IPS-18c (cell line): Measurements from ENCODE around the gene THAP10.
"Not testable (repeated sequence)": the region's sequence is repeated elsewhere in the genome, so short reads cannot be mapped to it uniquely, and the experiment has no call there.

Experiments used
- H3K4me3 ChIP-seq: 2 replicates; pipeline ENCODE4 v1.7.0; 2013; ENCODE audit warnings: low read depth, mild to moderate bottlenecking, low read length, moderate library complexity; ENCODE audit not compliant: insufficient read depth
- H3K9me3 ChIP-seq: one replicate; pipeline ENCODE4 v1.6.1; 2013; ENCODE audit warnings: mild to moderate bottlenecking, low read length, moderate library complexity; ENCODE audit not compliant: control insufficient read depth, insufficient read depth

The THAP10 gene

DNA sequence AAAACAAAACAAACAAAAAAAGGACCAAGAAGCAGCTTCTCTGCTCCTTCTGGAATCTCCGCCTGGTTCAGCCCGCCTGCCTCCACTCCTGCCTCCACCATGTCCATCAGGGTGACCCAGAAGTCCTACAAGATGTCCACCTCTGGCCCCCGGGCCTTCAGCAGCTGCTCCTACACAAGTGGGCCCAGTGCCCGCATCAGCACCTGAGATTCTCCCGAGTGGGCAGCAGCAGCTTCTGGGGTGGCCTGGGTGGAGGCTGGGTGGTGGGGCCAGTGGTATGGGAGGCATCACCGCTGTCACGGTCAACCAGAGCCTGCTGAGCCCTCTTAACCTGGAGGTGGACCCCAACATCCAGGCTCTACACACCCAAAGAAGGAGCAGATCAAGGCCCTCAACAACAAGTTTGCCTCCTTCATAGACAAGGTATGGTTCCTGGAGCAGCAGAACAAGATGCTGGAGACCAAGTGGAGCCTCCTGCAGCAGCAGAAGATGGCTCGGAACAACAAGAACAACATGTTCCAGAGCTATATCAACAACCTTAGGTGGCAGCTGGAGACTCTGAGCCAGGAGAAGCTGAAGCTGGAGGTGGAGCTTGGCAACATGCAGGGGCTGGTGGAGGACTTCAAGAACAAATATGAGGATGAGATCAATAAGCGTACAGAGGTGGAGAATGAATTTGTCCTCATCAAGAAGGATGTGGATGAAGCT is 33.5 kb downstream of the THAP10 start:
- H3K9me3 ChIP-seq, H3K4me3 ChIP-seq: not testable (repeated sequence)

DNA sequence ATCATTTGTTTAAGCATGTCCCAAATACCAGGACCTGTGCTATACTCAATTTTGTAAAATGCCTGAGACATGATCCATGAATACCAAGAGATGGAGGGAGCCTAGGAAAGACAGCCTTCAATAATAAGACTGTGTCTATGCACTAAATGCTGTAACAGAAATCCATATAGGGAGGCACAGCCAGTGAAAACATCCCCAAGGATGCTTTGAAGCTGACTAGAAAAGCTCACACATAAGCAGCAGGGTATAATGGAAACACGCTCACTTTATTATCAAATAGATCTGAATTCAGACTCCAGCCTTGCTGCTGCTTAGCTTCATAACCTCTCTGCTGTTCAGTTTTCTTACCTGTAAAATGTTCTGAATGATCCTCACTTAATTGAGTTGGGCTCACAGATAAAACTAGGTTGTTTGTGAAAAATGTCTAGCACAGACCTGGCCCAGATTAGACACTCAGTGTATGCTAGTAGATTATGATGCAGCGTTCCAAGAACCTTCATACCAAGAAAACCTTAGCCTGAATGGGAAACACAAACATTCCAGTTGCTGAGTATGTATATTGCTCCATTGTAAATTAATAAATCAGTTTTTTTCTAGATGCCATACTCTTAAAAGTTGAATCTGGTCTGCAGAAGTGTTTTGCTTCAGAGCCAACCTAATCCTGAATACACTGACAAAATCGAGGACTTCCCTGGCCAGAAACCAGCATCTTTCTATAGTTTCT is 34.5 kb downstream of the THAP10 start:
- peaks cover 4% of the 10 kb centered on the region for H3K9me3 ChIP-seq
- H3K4me3 ChIP-seq = no peak overlapping the region

DNA sequence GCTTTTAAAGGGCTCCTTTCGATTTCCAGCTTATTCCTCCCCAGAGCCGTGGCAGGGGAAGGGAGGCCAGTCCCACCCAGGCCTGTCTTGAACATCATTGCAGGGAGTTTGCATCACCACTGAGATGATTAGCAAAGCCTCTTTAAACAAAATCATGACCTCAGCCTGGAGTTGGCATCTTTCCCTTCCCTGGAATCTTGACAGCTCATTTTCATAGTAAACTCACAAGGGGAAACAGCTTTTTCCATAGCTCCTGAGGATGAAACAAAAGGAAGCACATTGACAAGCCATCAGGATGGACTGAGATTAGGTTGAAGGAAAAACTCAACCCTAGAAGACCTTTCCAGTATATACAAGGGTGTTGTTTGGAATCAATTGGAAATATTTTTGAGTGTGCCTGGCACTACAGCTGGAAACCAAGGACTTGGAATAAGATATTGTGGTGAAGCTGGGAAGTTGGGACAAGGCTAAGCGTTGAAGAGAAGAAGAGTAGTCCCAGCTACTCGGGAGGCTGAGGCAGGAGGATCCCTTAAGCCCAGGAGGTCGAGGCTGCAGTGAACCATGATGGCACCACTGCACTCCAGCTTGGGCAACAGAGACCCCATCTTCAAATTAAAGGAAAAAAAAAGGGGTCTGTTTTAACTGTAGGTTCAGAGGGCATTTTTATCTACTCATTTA is 35.2 kb downstream of the THAP10 start:
- Histone ChIP-seq H3K9me3 (peaks cover 4% of the 10 kb centered on the region), H3K4me3 (no peak overlapping the region)

DNA sequence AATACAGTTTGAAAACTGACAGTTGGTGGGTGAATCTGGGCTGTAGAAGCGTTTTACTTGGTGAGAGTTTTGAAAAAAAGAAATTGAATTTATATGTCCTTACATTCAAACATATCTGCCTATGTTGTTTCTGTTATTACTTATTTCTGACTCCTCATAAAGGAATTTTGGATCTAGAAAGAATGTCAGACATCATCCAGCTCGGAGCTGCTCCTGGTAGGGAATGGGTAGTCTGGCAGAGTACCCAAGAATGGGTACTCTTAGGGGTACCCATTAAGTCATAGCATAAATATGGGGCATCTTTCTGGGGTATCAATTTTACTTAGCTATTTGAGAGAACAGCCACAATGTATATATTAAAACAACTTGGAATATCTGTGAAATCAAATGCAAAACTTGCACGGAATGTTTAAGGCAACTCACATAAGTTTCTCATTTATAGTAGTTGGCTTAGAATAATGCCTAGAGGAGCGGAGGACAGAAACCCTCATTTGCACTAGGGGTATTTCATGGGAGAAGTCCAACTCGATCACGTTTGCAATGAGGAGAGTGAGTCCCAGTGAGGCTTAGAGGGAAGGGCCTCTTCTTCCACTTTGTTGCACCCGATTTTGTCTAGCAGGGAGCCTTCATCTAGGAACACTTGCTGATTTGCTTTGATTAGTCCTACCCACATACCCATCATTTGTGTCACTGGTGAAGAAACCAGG is 35.9 kb downstream of the THAP10 start:
- Histone ChIP-seq H3K4me3 (no peak overlapping the region), H3K9me3 (peaks cover 4% of the 10 kb centered on the region)

DNA sequence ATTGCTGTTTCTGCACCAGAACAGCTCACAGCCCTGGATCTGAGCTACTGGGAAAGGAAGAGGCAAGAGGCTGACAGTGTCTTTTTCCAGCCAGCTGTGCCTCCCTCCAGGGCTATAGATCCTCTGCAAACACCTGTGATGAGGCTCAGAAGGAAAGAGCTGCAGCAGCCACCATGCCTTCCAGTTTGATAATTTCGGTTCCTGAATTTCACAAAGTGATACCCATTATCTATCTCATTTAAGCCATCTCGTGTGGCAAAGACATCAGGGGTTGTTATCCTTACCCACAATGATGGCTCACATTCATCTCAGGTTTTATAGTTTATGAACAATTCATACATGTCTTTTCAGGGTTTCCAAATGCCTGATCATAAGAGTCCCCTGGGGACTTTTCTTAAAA is 36.5 kb downstream of the THAP10 start:
- Histone ChIP-seq H3K9me3 (peaks cover 4% of the 10 kb centered on the region), H3K4me3 (no peak overlapping the region)

DNA sequence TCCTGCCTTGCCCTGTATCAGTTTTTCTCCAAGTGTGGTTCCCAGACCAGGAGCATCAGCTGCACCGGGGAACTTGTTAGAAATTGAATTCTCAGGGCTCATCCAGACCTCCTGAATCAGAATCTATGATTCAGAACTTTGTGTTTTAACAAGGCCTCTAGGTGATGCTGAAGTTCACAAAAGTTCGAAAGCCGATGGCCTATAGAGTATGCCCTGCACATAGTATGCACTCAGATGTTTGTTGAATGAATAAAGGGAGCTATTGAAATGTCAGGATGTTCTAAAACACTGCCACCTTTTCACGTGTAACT is 37.6 kb downstream of the THAP10 start:
- peak overlapping the region; percentile 84; the same call in 1 of the 2 replicates for H3K4me3 ChIP-seq
- peaks cover 4% of the 10 kb centered on the region for H3K9me3 ChIP-seq

DNA sequence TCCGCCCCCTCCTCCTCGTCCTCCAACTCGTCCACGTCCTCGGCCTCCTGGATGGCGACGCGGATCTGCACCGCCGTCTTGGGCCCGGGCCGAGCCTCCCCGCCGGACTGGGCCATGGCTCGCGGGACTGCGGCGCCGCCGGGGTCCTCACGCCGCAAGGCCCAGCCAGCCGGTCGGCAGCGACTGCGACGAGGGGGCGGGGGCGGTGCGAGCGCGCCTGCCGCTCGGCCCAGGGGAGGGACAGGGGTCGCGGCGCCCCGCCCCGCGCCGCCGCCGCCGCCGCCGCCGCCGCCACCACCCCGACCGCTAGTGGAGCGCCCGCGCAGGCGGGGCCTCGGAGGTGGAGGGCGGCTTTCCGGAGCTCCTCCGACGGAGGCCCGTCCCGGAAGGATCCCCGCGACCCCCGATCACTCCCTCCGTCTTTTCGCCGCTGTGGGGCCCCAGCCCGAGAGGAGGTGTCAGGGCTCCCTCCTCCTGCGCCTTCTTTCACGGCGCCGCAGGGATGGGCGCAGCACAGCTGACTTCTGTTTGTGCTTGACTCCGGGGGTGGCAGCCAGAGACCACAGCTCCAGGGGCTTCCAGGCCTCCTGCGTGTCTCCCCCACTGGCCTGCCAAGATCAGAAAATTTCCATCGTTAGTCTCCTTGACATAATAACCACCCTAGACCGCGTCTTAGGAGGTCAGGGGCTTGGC is 38.1 kb downstream of the THAP10 start, which contains the start of gene LARP6:
Gene LARP6 (minus strand): TSS at position 185 of the 693 bp plus-strand sequence. CDS start 69 bp downstream, at position 116.
- peak within 1 kb of the TSS; percentile 84 for H3K4me3 ChIP-seq
- peaks cover 4% of the 10 kb centered on the region for H3K9me3 ChIP-seq

DNA sequence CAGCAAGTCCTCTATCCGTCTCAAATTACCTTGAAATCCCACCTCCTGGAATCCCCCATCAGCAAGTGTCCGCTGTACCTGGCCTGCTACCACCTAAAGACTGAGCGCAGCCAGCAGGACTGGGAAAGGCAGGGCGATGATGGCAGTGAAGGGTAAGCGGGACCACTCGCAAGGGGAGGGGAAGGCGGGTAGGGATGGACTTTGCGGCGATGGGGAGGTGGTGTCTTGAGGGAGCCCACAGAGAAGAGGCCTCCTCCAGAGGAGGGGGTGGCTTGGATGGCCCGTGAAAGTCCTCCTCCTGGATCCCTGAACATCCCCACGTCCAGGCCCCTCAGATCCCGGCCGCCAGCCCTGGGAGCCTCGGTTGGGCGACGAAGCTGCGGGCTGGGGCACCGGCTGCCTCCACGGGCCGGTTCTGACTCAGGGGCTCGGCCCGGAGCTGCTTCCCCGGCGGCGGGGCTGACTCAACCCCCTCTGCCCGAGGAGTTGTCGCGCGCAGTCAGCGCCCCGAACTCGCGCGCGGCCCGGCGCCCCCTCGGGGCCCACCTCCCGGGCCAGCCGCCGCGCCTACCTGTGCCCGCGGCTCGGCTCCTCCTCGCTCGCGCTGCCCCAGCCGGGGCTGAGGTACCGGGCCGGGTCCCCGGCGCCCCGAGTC is 38.8 kb downstream of the THAP10 start:
- Histone ChIP-seq H3K4me3 (peak overlapping the region; percentile 84), H3K9me3 (peaks cover 4% of the 10 kb centered on the region)

DNA sequence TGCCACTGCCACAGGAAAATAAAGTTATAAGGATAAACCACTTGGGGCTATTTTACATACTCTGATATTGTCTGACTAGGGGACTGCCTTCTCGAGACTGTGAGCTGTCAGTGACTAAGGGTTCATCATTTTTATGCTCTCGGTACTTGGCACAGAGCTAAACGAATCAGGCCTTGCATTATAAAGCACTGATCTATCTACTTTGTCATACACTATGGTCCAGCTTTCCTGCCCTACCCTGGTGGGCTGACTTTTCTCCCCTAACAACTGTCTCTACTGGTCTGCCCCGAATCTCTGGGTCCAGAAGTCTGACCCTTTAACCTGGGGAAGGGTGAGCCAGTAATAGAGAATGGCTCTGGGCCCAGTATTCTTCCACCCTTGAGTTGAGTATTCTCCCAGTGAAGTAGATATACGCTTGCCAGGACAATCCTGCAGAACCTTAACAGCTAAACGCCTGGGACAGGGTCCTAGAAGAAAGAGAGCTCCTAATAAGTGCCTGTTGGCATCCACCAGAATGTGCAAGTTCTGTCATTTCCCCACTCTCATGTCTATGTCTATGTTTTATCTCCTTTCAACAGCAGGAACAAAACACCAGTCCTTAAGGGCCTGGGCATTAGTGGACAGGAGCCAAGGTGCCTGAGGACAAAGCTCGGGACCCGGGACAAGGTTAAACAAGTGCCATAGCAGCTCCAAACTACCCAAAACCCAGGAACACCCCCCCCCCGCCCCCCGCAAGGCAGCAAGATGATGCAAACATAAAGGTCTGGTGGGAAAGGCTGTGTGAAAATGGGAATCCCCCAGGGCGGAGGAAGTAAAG is 39.5 kb downstream of the THAP10 start:
- peak overlapping the region; percentile 84 for H3K4me3 ChIP-seq

DNA sequence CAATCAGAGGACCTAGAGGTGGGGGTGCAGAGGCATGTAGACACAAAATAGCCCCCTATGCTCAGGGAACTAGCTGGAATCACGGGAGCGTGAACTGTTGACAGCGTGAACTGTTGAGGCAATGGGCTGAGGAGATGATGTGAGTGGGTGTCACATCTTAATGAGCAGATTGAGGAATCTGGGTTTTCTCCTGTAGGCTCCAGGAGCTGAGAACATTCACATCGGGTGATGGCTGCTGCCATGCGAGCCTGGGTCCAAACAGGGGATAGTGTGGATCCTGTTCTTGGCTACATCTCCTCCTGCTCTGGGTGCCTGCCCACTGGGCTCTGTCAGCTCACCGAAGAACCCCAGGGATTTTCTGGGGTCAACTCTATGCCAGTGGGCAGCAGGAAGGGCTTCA is 40.3 kb downstream of the THAP10 start:
- peaks cover 4% of the 10 kb centered on the region for H3K9me3 ChIP-seq
- no peak overlapping the region for H3K4me3 ChIP-seq

More for the DNA sequence above, 39.5 kb downstream of the THAP10 start:
- peaks cover 4% of the 10 kb centered on the region for H3K9me3 ChIP-seq

DNA sequence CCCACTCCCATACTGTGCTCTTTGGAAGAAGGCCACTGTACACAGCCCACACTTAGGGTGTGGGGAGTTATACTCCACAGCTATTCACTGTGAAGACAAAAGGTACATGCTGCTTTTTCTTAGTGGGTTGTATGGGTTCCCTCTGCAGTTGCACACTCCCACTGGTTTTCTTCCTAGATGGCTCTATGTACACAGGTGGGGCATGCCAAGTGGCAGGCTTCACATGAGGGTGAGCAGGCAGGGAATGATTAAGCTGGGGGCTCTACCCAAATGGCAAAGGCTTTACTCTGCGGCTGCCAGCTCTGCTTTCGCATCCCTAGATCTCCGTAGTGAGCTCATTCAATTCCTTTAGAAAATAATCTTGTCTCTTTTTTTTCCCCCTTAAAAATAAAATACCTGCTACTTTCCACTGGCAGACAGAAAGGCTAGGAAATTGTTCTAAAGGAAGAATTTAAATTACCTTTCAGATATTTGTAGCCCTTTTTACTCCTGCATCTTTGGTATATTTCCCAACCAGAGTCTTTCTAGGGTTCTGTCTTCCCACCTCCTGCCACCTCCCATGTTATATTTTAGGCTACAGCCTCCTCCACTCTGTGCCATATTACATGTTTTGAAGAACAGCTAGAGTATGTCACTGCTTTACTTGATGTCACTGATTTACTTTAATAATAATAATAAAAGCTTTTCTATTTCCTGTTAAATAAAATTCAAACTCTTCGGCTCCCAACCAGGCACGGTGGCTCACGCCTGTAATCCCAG is 46.5 kb downstream of the THAP10 start:
- no peak overlapping the region for H3K4me3 ChIP-seq
- no peaks in the 10 kb centered on the region for H3K9me3 ChIP-seq

DNA sequence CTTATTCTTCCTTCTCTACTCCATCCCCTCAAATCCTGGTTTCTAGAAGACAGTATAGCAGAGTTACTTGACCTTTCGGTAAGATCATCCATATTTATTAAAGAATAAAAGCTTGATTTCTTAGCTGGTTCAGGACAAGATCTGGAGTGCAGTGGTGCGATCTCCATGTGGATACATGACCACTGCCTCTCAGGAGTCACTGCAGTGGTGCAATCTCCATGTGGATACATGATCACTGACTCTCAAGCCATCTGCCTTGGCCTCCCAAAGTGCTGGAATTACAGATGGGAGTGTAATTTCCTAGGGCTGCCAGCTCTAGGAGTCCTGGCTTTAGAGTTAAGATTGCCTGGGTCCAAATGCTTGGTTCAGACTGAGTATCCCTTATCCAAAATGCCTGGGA is 54.8 kb downstream of the THAP10 start:
- H3K9me3 ChIP-seq = no peaks in the 10 kb centered on the region

DNA sequence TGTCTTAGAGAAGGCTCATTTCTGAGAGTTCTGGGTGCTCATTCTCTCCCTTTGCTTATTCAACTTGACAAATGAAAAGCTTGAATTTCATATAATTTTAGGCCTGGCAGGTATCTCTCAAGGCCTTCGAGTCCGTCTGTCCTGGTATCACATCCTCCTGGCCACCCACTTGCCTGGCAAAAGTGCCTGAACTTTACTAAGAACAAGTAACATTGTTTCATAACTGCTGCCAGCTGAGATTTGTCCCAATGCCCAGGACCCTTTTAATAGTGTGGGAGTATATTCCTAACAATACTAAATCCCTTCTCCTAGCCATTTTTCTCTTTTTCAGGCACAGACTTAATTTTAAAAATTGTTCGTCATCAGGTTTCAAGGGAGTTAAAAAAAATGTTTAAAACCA is 56.4 kb downstream of the THAP10 start:
- Histone ChIP-seq H3K4me3 (no peak overlapping the region), H3K9me3 (no peaks in the 10 kb centered on the region)

More for the DNA sequence above, 54.8 kb downstream of the THAP10 start:
- H3K4me3 ChIP-seq = no peak overlapping the region

DNA sequence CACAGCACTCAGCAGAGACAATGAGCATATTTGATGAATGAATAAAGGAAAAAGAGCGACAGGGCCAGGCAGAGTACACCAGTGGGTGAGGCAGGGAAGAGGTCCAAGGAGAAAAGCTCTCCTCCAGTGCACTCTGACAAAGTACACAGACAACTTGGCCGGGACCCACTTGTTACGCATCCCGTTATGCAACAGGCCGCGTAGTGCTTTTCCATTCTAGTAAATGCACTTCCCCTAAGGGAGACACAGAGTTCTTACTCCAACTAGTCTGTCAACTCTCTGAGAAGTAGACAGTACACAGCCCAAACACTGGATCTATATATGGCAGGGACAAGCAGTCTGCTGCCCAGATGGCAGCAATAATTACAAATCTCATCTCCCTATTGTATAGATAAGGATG is 56.8 kb downstream of the THAP10 start:
- no peak overlapping the region for H3K4me3 ChIP-seq
- no peaks in the 10 kb centered on the region for H3K9me3 ChIP-seq

DNA sequence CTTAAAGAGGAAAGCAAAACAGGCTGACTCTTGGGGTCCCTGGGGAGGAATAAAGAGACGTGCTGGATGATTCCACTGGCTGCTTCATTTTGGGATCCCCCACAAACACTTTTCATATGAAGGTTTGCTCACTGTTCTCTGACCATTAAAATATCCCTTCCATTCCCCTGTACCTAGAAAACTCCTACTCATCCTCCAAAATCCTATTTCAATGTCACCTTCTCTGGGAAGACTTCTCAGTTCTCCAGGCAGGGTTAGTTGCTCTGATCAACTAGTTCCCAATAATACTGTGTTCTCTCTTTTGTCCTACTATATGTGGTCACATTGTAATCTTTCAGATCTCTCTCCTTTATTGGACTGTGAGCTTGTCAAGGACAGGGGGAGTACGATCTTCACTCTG is 57.2 kb downstream of the THAP10 start:
- no peak overlapping the region for H3K4me3 ChIP-seq
- H3K9me3 ChIP-seq = no peaks in the 10 kb centered on the region
